ENCODE data around the gene ALMS1.

Gene ALMS1

DNA sequence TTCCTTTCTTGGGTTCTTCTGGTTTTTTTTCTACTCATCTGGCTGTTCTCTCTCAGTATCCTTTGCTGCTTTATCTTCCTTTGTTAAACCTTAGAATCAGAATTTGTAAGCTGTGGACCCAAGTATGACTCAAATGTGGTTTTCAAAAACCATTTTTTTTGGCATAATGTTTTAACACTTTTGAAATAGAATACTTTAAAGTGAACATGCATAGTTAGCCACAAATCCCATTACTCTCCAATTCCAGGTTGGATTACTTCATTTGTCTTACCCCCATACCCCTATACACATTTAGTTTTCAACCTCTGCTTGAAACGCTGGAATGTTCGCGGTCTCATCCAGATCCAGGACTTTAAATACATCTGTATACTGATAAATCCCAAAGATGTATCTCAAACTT, 29.1 kb downstream of the ALMS1 start:
- Histone ChIP-seq H3K4me1 (ENCODE audit: control insufficient read depth, low read length) (no peaks in the 10 kb centered on the region), H3K27ac (ENCODE audit: low read depth, low read length) (no peak overlapping the region), H3K4me3 (ENCODE audit: low read length) (no peak overlapping the region), H3K27me3 (ENCODE audit: control insufficient read depth, low read length) (no peaks in the 10 kb centered on the region), H3K9me2 (replicated peaks; ENCODE audit: control insufficient read depth, low read length) (no peaks in the 10 kb centered on the region), H4K20me1 (ENCODE audit: control insufficient read depth, insufficient read depth, low read depth, low read length) (no peaks in the 10 kb centered on the region), H3K36me3 (ENCODE audit: control insufficient read depth, low read length) (peaks cover 8% of the 10 kb centered on the region), H3F3A (ENCODE audit: control insufficient read depth, insufficient read depth) (no peaks in the 10 kb centered on the region), H3K4me2 (ENCODE audit: low read length) (no peak overlapping the region), H3K79me2 (ENCODE audit: control insufficient read depth, low read length) (peaks cover 11% of the 10 kb centered on the region), H3K9me3 (ENCODE audit: control insufficient read depth, insufficient read depth, low read length) (no peaks in the 10 kb centered on the region)
- TF ChIP-seq, protein P1, sequence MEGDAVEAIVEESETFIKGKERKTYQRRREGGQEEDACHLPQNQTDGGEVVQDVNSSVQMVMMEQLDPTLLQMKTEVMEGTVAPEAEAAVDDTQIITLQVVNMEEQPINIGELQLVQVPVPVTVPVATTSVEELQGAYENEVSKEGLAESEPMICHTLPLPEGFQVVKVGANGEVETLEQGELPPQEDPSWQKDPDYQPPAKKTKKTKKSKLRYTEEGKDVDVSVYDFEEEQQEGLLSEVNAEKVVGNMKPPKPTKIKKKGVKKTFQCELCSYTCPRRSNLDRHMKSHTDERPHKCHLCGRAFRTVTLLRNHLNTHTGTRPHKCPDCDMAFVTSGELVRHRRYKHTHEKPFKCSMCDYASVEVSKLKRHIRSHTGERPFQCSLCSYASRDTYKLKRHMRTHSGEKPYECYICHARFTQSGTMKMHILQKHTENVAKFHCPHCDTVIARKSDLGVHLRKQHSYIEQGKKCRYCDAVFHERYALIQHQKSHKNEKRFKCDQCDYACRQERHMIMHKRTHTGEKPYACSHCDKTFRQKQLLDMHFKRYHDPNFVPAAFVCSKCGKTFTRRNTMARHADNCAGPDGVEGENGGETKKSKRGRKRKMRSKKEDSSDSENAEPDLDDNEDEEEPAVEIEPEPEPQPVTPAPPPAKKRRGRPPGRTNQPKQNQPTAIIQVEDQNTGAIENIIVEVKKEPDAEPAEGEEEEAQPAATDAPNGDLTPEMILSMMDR (IDR thresholded peaks at IDR 0.05; ENCODE audit: low read depth, low read length, poor library complexity, severe bottlenecking), result no peak
- TF ChIP-seq EZH2phosphoT487 (IDR thresholded peaks at IDR 0.05; ENCODE audit: borderline replicate concordance, low read length), result no peak

GRCh38 chr2:73415906-73416305, 30.3 kb downstream of the ALMS1 start:
- Histone ChIP-seq H3K27me3 (ENCODE audit: control insufficient read depth, low read length) (no peaks in the 10 kb centered on the region), H3K4me3 (ENCODE audit: low read length) (no peak overlapping the region), H3K79me2 (ENCODE audit: control insufficient read depth, low read length) (peaks cover 11% of the 10 kb centered on the region), H3K4me2 (ENCODE audit: low read length) (no peak overlapping the region), H3K27ac (ENCODE audit: low read depth, low read length) (no peak overlapping the region), H3K36me3 (ENCODE audit: control insufficient read depth, low read length) (peaks cover 18% of the 10 kb centered on the region), H3K9me3 (ENCODE audit: control insufficient read depth, insufficient read depth, low read length) (no peaks in the 10 kb centered on the region), H3K4me1 (ENCODE audit: control insufficient read depth, low read length) (no peaks in the 10 kb centered on the region), H4K20me1 (ENCODE audit: control insufficient read depth, insufficient read depth, low read depth, low read length) (no peaks in the 10 kb centered on the region), H3F3A (ENCODE audit: control insufficient read depth, insufficient read depth) (no peaks in the 10 kb centered on the region), H3K9me2 (replicated peaks; ENCODE audit: control insufficient read depth, low read length) (no peaks in the 10 kb centered on the region)
- TF ChIP-seq, protein P1 (IDR thresholded peaks at IDR 0.05; ENCODE audit: low read depth, low read length, poor library complexity, severe bottlenecking), result no peak
- TF ChIP-seq EZH2phosphoT487 (IDR thresholded peaks at IDR 0.05; ENCODE audit: borderline replicate concordance, low read length), result no peak

DNA sequence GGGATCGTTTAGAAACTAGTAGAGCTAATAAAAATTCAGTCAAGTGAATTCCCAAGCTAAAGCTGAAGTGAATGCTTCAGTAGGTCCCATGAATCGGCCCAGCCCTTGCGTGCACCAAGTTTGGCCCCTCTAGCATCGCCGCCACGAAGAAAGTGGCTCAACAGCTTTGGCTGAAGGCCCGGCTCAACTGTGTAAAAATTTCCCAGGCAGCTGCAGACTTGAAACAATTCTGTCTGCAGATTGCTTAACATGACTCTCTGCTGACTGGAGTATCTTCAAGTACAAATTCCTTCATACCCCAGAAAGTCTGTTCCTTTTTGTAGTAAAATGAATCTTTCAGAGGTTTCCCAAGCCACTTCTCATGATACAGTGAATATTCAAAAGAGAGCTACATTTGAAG, 32.7 kb downstream of the ALMS1 start:
- Histone ChIP-seq H3K4me3 (ENCODE audit: low read length) (no peak overlapping the region), H3K9me3 (ENCODE audit: control insufficient read depth, insufficient read depth, low read length) (no peaks in the 10 kb centered on the region), H3K27me3 (ENCODE audit: control insufficient read depth, low read length) (no peaks in the 10 kb centered on the region), H3K79me2 (ENCODE audit: control insufficient read depth, low read length) (peaks cover 11% of the 10 kb centered on the region), H3F3A (ENCODE audit: control insufficient read depth, insufficient read depth) (no peaks in the 10 kb centered on the region), H3K36me3 (ENCODE audit: control insufficient read depth, low read length) (peaks cover 21% of the 10 kb centered on the region), H3K27ac (ENCODE audit: low read depth, low read length) (no peak overlapping the region), H3K9me2 (replicated peaks; ENCODE audit: control insufficient read depth, low read length) (no peaks in the 10 kb centered on the region), H3K4me1 (ENCODE audit: control insufficient read depth, low read length) (no peaks in the 10 kb centered on the region), H3K4me2 (ENCODE audit: low read length) (no peak overlapping the region), H4K20me1 (ENCODE audit: control insufficient read depth, insufficient read depth, low read depth, low read length) (no peaks in the 10 kb centered on the region)
- TF ChIP-seq, protein P1 (IDR thresholded peaks at IDR 0.05; ENCODE audit: low read depth, low read length, poor library complexity, severe bottlenecking), result no peak
- TF ChIP-seq EZH2phosphoT487 (IDR thresholded peaks at IDR 0.05; ENCODE audit: borderline replicate concordance, low read length), result no peak

GRCh38 chr2:73423913-73424312, 38.3 kb downstream of the ALMS1 start:
- Histone ChIP-seq H3K27ac (ENCODE audit: low read depth, low read length) (no peak overlapping the region), H3K9me2 (replicated peaks; ENCODE audit: control insufficient read depth, low read length) (no peaks in the 10 kb centered on the region), H3K4me3 (ENCODE audit: low read length) (no peak overlapping the region), H4K20me1 (ENCODE audit: control insufficient read depth, insufficient read depth, low read depth, low read length) (no peaks in the 10 kb centered on the region), H3K4me1 (ENCODE audit: control insufficient read depth, low read length) (no peaks in the 10 kb centered on the region), H3K27me3 (ENCODE audit: control insufficient read depth, low read length) (no peaks in the 10 kb centered on the region), H3K4me2 (ENCODE audit: low read length) (no peak overlapping the region), H3K9me3 (ENCODE audit: control insufficient read depth, insufficient read depth, low read length) (no peaks in the 10 kb centered on the region), H3K79me2 (ENCODE audit: control insufficient read depth, low read length) (no peaks in the 10 kb centered on the region), H3K36me3 (ENCODE audit: control insufficient read depth, low read length) (peaks cover 33% of the 10 kb centered on the region), H3F3A (ENCODE audit: control insufficient read depth, insufficient read depth) (no peaks in the 10 kb centered on the region)
- TF ChIP-seq, protein P1 (IDR thresholded peaks at IDR 0.05; ENCODE audit: low read depth, low read length, poor library complexity, severe bottlenecking), result no peak
- no peak for TF ChIP-seq EZH2phosphoT487 (IDR thresholded peaks at IDR 0.05; ENCODE audit: borderline replicate concordance, low read length)

Data from DOHH2 (cell line).